NCI-H226 (cell line): ENCODE measurements around the gene MRTFA.

ENCODE experiments used
- DNase-seq: peaks from one replicate; pipeline ENCODE4 v3.0.0-alpha.2; 2015

Gene MRTFA

DNA sequence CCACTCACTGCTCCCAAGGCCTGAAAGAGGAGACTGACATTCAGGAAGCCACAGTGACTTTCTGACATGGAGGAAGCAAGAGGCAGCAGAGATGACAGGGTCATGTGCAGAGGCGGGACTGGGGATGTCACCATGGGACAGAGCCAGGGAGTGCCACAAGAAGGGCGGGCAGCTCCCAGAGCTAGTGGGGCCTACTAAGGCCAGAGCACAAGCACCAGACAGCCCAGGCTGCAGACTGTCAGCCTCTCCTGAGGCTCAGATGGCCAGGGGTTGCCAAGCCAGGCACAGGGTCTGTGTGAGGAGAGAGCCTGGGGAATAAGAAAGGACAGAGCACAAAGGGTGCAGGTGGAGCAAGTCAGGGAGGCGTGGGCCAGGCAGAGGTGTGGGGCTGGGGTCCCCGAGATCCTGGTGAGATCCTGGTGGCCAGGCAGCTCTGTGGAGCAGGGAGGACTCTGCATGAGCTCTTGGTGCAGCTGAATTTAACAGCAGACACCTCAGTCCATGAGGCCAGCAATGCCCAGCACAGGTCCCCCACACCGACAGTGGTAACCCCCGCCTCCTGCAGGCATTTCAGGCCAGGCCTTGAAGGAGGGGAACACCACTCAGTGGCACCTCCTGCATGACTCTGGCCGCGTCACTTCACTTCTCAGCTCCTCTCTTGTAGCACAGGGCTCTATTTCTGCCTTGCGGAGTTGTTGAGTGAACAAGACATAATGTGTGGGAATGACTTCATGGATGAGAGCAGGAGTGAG is 213.8 kb downstream of the MRTFA start:
- DNase-seq: no peak

DNA sequence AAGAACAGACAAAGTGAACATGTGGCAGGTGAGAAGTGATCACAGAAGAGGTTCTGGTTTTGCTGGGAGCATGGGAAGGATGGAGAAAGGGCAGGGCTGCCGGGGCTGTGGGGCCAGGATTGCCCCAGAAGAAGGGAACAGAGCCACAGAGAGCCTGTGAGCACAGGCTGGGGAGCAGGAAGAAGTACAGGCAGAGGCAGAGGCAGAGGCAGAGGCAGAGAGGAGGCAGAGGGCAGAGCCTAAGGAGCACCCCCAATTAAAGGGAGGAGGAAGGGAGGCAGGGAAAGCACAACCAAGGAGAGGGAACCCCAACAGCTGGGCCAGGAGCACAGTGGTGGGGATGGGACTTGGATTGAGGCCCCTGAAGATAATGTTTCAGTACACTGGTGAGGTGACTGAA is 214.6 kb downstream of the MRTFA start:
- DNase-seq: no peak

DNA sequence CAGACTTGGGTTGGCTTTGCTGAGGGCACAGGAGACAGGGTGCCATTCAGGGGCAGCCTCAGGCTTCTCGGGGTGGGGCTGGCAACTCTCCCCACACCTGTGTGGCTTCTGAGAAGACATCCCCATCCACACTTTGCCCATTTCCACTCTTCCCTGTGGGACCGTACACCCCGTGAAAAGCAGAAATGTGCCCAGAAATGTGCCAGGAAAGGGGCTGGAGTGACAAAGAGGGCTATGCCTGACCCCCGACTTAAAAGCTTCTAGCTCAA is 215.5 kb downstream of the MRTFA start:
- no peak for DNase-seq

DNA sequence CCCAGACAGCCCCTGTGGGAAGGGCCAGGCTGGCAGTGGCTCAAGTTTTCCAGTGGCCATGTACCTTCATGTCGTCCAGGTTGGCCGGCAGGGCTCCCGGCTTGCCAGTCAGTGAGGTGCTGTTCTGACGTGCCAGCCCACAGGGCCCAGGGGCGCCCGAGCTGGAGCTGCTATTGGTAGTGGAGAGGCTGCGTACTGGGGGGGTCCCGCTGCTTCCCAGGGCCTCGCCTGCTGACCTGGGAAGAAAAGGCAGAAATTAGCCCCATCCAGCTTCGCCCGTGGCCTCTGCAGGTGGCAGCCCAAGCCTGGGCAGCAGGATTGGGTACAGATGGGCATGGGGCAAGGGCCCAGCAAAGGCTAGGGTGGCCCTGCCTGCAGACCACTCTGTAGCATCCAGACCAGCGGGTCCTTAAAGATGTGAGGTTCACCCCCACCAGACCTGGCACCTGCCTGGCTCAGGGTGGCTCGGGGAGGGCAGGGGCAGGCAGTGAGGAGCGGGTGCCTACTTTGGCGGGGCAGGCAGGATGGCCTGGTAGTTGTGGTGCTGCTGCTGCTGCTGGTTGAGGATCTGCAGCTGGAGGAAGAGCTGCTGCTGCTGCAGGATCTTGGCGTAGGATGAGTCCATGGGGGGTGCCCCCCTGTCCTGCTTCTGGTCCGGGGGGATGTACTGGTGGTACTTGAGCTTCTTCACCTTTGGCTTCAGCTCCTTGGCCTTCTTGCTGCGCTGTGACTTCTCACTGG is 216.0 kb downstream of the MRTFA start:
- DNase-seq: no peak

DNA sequence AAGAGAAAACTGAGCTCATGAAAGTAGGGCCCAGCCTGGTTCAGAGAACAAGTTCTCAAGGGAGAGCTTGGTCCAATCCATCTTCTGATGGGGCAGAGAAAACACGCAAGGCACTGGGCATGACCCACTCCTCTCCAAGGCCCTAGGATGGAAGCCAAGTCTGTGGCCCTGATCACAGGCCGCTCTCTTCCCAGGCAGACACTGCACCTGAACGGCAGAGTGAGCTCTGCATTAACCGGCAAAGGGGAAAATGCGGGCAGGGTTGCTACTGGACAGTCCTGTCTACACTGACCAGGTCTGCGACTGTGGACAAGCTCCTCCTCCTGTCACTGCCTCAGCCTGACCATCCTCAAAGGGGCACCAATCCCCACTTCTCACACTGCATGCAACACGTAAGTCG is 216.8 kb downstream of the MRTFA start:
- no peak for DNase-seq

DNA sequence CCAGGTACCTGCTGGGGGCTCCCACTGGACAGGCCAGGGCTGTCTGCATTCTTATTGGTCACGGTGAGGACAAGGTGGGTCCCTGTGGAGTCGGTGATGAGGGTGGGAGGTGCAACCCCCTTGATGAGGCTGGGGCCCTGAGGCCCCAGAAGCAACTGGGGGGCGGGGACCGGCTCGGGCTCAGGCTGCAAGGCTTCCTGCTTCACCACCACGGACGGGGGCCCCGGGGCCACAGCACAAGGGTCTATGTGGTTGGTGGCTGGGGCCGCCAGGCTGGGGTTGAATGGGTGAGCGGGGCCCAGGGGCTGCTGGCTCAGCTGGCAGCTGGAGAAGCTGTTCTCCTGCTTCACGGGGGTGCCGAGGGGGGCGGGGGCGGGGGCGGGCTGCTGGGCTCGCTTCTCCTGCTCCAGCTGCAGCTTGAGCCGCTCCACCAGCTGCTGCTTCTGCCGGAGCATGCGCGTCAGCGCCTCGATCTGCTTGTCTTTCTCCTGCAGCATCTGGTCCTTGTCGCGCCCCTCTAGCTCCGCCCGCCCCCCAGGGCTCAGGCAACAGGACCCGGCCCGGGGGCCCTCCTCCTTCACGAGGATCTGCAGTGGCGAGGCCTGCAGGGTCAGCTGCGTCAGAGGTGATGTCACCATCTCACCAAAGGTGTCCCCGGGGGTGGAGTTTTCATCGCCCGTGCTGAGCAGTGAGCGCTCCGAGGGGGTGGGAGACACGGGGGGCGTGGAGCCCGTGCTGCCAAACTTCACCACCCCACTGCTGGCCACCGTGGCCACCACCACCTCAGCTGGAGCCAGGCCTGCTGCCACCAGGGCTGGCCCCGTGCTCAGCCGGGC is 217.9 kb downstream of the MRTFA start:
- no peak for DNase-seq

DNA sequence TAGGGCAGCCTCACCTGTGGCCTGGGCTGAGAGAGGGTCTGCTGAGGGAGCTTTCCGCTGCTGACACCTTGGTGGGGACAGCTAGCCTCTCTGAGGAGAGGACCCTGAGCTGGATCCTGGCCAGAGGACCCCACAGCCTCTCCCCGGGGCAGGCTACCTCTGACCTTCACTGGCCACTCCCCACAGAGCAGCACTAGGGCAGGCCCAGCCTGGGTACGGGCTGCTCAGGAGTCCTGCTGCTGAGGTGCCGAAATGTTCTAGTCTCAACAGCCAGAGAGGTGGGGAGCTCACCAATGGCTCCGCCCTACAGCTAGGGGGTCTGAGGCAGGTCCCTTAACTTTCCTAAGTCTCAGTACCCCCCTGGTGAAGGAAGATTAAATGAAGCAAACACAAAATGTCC is 218.6 kb downstream of the MRTFA start:
- no peak for DNase-seq

DNA sequence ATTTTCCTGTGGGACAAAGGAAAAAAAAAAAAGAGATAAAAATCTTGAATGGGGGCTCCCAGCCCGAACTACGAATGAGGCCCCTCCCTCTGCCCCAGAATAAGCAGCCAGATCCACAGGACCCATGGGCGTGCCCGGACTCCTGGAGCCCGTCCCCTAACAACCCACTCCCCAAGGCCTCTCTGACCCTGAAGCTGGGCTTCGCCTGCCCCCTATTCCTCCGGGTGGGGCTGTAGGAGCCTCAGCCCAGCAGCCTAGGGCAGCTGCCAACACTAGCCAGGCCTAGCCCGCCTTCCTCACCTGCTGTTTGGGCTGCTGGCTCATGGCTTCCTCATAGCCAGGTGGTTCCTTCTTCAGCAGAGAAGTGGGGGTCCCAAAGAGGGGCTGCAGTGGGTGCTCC is 219.5 kb downstream of the MRTFA start:
- DNase-seq: no peak

DNA sequence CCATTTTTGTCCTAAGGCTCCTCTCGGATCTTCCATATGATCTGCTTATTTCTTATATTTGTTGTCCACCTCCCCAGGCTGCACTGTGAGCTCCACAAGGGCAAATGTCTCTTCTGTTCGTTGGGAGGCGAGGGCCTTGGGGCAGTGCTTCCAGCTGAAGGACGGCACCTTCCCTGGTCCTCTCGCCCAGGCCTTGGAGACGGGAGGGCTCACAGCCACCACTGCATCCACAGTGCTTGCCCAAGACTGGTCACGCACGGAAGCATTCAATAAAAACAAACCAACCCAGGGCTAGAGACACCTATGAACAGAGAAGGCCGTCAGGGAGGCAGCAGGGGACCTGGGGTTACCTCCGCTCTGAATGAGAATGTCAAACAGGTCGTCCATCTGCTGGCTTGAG is 219.9 kb downstream of the MRTFA start:
- DNase-seq: no peak

DNA sequence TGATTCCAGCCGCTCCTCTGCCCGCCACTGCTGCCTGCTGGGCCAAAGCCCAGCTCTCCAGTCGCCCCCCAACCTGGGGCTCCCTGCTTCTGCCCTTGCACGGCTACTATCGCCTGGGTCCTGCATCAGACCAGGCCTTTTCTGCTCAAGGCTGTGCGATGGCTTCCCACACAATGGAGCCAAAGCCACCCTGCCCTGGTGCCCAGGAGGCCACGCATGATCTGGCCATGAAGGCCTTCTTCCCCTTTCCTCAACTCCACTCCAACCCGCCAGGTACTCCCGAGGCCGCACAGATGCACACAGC is 220.3 kb downstream of the MRTFA start:
- DNase-seq: no peak

DNA sequence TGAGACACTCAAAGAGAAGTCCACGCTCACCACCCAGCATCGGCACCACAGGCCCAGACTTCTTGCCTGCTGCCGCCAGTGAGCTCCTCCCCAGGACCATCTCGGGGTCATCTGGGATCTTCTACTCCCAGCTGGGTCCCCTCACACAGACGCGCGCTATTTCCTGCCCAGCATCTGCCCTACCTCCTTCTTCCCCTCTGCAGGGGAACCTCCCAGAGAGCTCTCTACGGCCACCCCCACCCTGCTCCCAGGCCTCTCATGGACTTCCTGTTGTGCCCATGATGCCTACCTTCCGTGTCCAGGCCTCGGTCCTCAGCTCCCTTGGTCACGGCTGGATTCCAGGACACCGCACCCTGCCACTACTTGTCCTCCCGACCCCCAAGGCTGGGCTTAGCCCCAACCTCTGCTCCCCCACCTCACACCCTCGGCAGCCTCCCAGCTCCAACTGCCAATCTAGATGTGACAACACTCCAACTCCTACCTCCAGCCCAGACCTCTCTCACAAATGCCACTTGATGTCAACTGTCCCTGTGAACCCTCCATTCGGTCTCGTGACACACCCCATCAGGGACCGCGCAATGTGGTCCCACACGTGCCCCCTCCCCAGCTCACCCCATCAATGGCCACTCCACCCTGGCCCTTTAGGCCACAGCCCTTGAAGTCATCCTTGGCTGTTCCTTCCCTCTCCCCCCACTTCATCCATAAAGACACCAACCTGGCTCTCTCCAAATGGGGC is 220.8 kb downstream of the MRTFA start:
- DNase-seq: no peak

DNA sequence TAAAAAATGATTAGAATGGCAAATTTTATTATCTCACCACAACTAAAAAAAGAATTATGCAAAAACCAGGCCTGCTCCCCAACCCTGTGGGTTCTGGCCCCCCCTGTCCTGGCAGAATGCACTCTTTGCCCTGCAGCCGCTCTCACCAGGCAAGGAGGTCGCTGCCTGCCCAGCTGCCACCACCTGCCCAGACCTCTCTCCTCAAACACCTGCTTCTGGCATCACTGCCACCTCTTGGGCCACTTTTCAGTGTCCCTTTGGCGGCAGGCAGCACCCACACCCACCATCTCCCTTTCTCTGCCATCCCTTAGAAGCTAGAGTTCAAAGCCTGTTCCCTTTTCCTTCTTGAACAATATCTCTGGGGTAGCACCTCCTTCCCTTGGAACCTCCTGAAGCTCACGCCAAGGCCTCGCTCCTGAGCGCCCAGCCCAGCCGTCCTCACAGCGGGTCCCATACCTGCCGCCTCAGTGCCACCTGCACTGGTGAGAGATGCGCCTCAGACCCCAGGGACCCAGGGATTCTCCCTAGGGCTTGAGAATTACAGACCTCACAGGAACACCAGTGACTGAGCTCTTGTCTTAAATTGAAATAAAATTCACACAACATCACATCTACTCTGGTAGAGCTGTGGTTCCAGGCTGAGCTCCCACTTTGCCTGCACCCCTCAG is 221.5 kb downstream of the MRTFA start:
- DNase-seq: no peak

DNA sequence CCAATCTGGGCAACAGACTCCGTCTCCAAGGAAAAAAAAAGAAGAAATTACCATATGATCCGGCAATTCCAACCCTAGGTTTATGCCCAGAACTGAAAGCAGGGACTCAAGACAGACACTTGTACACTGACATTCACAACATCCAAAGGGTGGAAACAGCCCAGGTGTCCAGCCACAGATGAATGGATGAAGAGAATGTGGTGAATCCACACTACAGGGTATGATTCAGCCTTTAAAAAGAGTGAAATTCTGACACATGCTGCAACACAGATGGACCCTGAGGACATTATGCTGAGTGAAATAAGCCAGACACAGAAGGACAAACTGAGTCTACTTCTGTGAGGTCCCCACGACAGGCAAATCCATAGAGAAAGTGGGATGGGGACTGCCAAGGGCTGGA is 222.2 kb downstream of the MRTFA start:
- DNase-seq: no peak

DNA sequence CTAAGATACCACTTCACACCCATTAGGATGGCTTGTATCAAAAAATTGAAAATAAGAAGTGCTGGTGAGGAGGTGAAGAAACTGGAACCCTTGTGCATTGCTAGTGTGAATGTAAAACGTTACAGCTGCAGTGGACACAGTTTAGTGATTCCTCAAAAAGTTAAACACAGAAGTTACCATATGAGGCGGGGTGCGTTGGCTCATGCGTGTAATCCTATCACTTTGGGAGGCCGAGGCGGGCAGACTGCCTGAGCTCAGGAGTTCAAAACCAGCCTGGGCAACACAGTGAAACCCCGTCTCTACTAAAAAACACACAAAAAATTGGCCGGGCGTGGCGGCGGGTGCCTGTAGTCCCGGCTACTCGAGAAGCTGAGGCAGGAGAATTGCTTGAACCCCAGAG is 222.6 kb downstream of the MRTFA start:
- no peak for DNase-seq

DNA sequence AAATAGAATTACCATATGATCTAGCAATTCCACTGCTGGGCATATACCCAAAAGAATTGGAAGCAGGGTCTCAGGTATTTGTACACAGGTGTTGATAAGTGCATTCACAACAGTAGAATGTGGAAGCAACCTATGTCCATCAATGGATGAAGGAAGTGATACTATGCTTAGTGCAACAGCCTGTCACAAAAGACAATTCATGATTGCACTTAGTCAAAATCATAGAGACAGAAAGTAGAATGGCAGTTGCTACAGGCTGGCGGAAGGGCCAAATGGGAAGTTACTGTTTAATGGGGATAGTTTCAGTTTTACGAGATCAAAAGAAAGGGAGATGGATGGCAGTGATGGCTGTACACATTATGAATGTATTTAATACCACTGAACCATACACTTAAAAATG is 224.1 kb downstream of the MRTFA start:
- DNase-seq: no peak

DNA sequence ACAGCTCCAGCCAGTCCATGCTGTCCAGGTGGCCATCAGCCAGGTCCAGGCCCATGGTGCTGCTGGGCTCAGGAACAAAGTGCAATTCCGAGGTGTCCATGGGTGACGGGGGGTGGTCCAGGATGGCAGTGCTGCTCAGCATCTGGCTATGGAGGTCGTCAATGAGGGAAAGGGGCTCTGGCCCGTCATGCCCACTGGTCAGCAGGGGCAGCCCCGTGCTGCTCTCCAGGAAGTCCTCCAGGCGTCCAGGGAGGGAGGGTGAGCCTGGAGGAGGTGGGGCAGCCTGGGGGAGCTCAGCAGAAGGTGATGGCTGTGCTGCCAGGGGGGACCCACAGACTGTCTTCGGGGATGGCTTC is 225.0 kb downstream of the MRTFA start:
- DNase-seq: no peak

DNA sequence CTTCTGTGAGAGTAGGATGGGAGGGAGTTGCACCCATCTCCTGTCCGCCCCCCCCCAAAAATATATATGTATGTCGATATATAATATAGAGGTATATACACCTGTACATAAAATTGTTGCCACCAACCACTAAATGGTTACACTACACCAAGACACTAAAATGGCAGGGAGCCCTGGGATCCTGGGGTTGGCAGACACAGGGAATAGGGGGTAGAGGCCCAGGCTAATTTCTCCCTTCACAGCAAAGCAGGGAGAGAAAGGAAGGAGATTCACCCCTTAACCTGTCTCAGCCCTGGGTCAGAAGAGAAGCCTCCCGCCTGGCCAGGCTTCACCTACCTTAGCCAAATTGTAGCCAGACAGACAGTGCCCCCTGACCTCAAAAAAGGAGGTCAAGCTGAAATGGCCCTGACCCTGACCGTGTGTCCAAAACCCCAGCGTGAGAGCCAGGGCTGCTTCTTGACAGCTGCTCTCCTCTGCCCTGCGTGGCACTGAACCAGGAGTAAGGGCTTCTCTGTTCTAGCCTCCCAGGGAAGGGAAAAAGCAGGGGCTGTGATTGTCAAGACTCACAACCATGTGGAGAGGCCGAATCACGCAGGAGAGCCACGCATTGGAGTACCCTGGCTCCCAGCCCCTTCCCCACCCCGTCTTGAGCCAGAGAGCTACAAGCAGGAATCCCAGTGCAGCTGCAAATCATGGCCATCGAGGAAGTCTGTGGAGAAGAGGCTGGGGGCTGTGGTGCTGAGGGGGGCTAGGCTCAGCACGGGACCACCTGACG is 225.6 kb downstream of the MRTFA start:
- no peak for DNase-seq

DNA sequence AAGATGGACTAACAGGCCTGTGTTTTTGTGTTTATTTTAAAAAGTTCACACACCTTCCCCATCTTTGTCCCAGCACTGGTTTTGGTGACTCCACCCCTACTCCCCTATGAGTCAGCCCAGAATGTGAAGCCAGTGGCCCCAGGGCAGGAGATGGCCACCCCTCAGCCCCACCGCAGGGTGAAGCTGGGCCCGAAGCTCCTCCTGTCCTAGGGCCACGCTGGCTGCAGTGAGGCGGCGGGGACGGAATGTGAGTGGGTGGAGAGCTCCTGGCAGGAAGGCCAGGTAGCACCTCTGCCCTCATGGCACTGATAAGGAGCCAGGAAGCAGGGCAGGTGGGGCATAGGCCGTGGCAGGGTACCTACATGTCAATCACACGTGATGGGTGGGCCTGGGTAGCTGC is 226.2 kb downstream of the MRTFA start:
- no peak for DNase-seq

DNA sequence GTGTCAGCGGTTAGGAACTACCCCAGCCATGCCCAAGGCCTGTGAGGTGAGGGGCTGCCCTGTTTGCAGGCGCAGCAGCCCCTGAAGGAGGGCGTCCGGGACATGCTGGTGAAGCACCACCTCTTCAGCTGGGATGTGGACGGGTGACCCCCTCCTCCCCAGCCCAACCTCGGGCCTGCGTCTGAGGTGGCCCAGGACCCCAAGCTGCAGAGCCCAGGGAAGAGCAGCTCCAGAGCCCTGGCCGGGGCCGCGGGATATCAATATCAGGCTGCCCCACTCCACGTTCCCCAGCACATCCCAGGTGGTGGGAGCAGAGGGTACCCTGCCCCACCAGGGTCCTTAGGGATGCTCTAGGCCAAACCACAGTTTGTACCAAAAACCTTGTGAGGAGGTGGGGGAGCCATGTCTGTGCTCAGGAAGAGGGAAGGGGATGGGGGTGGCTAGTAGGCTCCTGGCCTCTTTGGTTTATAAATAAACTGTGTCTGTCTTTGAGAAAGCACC is 226.9 kb downstream of the MRTFA start:
- no peak for DNase-seq

DNA sequence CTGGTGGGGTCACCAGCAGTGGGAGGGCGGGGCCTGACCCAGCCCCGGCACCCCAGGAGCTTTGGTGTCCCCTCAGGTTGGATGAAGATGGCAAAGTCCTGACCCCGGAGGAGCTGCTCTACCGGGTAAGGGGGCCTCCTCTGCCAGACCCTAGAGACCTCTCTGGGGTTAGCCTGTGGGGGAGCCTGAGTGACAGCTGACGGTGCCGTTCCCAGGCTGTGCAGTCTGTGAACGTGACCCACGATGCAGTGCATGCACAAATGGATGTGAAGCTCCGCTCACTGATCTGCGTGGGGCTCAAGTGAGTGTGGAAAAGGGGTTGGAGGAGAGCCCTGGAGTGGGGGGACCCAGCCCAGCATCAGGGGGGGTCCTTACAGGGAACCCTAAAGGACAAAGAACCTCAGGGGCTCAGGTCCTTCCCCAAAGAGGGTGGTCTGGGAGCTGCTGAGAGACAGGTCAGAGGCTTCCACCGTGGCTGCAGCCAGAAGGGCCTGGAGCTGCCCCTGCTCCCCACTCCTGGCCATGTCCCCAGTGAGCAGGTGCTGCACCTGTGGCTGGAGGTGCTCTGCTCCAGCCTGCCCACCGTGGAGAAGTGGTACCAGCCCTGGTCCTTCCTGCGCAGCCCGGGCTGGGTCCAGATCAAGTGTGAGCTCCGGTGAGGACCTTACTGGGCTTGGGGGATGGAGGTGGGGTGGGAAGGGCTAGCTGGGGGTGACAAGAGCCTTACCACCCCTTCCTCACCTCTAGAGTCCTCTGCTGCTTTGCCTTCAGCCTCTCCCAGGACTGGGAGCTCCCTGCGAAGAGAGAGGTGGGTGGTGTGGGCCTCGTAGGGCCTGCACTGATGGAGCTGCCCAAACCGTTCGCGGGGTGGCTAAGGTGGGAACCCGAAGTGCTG is 227.6 kb downstream of the MRTFA start:
- no peak for DNase-seq
